Measurements from ENCODE around the gene LIFR.
"Not testable (repeated sequence)": the region's sequence is repeated elsewhere in the genome, so short reads cannot be mapped to it uniquely, and the experiment has no call there.

DNA sequence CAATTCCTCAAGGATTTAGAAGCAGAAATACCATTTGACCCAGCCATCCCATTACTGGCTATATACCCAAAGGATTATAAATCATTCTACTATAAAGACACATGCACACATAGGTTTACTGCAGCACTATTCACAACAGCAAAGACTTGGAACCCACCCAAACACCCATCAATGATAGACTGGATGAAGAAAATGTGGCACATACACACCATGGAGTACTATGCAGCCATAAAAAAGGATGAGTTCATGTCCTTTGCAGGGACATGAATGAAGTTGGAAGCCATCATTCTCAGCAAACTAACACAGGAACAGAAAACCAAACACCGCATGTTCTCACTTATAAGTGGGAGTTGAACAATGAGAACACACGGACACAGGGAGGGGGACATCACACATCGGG lies 39.8 kb downstream of the LIFR start:
- TF ChIP-seq, protein P1, sequence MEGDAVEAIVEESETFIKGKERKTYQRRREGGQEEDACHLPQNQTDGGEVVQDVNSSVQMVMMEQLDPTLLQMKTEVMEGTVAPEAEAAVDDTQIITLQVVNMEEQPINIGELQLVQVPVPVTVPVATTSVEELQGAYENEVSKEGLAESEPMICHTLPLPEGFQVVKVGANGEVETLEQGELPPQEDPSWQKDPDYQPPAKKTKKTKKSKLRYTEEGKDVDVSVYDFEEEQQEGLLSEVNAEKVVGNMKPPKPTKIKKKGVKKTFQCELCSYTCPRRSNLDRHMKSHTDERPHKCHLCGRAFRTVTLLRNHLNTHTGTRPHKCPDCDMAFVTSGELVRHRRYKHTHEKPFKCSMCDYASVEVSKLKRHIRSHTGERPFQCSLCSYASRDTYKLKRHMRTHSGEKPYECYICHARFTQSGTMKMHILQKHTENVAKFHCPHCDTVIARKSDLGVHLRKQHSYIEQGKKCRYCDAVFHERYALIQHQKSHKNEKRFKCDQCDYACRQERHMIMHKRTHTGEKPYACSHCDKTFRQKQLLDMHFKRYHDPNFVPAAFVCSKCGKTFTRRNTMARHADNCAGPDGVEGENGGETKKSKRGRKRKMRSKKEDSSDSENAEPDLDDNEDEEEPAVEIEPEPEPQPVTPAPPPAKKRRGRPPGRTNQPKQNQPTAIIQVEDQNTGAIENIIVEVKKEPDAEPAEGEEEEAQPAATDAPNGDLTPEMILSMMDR (tag by site-specific recombination; IDR thresholded peaks at IDR 0.05): not testable (repeated sequence)
- TF ChIP-seq, protein P2, sequence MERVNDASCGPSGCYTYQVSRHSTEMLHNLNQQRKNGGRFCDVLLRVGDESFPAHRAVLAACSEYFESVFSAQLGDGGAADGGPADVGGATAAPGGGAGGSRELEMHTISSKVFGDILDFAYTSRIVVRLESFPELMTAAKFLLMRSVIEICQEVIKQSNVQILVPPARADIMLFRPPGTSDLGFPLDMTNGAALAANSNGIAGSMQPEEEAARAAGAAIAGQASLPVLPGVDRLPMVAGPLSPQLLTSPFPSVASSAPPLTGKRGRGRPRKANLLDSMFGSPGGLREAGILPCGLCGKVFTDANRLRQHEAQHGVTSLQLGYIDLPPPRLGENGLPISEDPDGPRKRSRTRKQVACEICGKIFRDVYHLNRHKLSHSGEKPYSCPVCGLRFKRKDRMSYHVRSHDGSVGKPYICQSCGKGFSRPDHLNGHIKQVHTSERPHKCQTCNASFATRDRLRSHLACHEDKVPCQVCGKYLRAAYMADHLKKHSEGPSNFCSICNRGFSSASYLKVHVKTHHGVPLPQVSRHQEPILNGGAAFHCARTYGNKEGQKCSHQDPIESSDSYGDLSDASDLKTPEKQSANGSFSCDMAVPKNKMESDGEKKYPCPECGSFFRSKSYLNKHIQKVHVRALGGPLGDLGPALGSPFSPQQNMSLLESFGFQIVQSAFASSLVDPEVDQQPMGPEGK (tag by site-specific recombination; IDR thresholded peaks at IDR 0.05): not testable (repeated sequence)
- TF ChIP-seq, protein P3, sequence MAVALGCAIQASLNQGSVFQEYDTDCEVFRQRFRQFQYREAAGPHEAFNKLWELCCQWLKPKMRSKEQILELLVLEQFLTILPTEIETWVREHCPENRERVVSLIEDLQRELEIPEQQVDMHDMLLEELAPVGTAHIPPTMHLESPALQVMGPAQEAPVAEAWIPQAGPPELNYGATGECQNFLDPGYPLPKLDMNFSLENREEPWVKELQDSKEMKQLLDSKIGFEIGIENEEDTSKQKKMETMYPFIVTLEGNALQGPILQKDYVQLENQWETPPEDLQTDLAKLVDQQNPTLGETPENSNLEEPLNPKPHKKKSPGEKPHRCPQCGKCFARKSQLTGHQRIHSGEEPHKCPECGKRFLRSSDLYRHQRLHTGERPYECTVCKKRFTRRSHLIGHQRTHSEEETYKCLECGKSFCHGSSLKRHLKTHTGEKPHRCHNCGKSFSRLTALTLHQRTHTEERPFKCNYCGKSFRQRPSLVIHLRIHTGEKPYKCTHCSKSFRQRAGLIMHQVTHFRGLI (tag by site-specific recombination; IDR thresholded peaks at IDR 0.05): not testable (repeated sequence)
- not testable (repeated sequence) for TF ChIP-seq YY1 (tag by site-specific recombination; IDR thresholded peaks at IDR 0.05); KLF16 (tag by site-specific recombination; IDR thresholded peaks at IDR 0.05); SP2 (tag by site-specific recombination; IDR thresholded peaks at IDR 0.05); TCF7L2 (IDR thresholded peaks at IDR 0.05; ENCODE audit: borderline replicate concordance, low read depth, low read length); ZNF19 (tag by site-specific recombination; IDR thresholded peaks at IDR 0.05; ENCODE audit: low read depth); ZNF776 (tag by site-specific recombination; IDR thresholded peaks at IDR 0.05; ENCODE audit: borderline replicate concordance); ZNF76 (tag by site-specific recombination; IDR thresholded peaks at IDR 0.05; ENCODE audit: borderline replicate concordance, low read depth)
- TF ChIP-seq, protein P4, sequence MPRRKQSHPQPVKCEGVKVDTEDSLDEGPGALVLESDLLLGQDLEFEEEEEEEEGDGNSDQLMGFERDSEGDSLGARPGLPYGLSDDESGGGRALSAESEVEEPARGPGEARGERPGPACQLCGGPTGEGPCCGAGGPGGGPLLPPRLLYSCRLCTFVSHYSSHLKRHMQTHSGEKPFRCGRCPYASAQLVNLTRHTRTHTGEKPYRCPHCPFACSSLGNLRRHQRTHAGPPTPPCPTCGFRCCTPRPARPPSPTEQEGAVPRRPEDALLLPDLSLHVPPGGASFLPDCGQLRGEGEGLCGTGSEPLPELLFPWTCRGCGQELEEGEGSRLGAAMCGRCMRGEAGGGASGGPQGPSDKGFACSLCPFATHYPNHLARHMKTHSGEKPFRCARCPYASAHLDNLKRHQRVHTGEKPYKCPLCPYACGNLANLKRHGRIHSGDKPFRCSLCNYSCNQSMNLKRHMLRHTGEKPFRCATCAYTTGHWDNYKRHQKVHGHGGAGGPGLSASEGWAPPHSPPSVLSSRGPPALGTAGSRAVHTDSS (tag by site-specific recombination; IDR thresholded peaks at IDR 0.05): not testable (repeated sequence)
